DMS153 (cell line): ENCODE results near the gene PLSCR4.
"Not testable (repeated sequence)": the region's sequence is repeated elsewhere in the genome, so short reads cannot be mapped to it uniquely, and the experiment has no call there.

Experiments used
- DNase-seq: peaks from one replicate; lab custom pipeline; 2025; lab: John Stamatoyannopoulos, UW

The PLSCR4 gene

DNA sequence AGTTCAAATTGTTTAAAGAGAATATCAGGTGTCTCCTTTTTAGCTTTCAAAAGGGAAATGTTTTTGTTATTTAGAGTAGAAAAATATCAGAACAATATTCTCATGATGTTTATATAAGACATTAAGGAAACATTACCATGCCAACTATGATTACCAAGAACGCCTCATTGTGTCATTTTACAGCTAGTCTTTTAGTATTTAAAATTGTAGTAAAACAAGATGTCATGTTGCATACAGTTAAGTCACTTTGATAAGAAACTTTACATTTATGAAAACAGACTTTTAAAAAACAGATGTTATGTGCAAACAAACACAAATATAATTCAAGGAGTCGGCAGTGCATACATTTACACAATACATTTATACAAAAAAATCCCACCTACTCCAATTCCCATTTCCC, 4.4 kb downstream of the PLSCR4 start:
- no peak for DNase-seq

DNA sequence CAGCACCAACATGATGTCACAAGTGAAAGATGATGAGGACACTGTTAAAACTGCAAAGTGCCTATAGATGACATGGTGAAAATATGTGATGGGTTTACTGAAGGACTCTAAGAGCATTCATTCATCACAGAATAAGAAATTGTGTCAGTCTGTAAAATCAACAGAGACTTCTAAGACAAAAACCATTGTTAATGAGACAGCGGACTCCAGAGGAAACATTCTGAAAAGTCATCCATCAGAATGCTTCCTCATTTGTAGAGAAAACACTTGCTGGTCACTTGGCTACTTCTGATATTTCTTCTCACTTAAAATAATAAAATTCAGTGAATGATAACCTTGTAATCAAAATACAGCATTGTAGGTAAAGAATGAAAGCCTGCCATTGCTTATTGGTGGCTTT, 7.3 kb downstream of the PLSCR4 start:
- no peak for DNase-seq

DNA sequence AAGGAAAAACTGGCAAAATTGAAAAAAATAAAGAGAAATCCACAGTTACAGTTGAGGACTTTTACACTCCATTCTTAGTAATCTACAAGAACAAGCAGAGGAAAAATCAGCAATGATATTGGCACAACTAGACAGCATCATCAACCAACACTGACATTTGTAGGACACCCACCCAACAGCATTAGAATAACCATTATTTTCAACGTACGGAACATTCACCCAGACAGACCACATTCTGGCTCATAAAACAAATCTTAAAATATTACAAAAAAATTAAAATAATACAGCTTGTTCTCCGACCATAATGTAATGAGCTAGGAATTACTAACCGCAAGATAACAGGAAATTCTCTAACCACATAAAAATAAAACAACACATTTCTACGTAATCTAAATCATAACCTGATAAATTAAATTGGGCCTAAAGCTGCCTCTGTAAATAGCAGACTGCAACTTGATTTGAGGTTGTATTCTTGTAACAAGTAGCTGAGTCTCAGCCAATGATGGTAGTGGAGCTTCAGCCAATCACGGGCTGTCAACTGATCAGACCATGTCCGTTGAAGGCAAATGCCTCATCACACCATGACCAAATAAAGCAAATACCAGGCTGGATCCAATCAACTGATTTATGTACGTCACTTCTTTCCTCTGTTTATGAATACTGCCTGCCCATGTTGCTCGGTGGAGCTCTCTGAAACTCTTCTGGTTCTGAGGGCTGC, 9.2 kb downstream of the PLSCR4 start:
- no peak for DNase-seq

DNA sequence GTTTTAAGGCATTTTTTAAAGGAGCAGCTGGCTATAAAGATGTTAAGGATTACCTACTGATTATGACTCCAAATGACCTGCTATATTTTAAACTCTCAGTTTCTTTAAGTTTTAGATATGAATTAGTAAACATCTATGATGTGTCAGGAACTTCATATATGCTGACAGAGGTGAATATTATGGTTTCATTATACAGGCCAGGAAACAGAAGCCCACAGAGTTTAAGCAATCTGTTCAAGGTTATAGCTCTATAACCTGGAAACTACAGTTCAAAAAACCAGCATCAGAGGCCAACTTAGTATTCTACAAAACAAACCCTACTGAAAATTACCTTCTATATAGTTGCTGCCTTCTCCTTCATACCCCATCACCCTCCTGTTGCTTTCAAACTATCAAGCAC, 17.4 kb downstream of the PLSCR4 start:
- no peak for DNase-seq

DNA sequence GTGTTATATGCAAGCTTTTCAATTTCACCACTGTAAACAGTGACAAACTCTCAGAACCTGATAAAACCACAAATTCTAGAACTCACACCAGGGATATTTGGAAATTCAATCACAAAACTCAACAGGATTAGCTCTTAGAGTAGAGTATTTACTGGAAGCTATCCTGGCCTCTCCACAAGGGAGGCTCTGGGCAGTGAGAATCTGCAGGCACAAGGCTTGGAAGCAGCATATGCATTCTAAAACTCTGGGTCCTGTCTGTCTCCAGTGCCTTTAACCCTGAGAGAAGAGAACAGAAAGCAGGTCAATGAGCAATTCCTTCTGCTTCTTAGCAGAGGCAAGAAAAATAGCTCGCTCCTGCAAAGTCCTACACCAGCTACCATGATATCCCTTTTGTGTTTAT, 23.4 kb downstream of the PLSCR4 start:
- DNase-seq, result no peak

DNA sequence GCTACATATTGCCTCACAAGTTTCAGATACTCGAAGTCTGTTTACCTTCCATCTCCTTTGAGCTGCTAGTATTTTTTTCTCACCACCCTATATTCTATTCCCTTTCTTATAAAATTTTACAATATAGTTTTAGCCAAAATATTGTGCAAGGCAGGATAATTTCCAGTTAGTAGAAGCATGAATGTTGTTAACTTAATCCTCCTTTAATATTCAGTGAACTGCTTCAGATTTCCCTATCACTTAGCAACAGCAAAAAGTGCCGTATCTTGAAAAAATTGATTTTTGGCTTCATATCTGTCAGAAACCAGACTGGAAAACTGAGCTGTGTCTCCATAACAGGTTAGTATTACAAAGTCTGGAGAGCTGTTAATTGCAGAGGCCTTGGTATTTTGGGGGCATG, 24.0 kb downstream of the PLSCR4 start:
- no peak for DNase-seq

DNA sequence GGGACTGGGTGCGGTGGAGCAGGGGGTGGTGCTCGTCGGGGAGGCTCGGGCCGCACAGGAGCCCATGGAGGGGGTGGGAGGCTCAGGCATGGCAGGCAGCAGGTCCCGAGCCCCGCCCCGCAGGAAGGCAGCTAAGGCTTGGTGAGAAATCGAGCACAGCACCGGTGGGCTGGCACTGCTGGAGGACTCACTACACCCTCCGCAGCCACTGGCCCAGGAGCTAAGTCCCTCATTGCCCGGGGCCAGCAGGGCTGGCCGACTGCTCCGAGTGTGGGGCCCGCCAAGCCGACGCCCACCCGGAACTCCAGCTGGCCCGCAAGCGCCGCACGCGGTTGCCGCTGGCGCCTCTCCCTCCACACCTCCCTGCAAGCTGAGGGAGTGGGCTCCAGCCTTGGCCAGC, 25.4 kb downstream of the PLSCR4 start:
- not testable (repeated sequence) for DNase-seq

DNA sequence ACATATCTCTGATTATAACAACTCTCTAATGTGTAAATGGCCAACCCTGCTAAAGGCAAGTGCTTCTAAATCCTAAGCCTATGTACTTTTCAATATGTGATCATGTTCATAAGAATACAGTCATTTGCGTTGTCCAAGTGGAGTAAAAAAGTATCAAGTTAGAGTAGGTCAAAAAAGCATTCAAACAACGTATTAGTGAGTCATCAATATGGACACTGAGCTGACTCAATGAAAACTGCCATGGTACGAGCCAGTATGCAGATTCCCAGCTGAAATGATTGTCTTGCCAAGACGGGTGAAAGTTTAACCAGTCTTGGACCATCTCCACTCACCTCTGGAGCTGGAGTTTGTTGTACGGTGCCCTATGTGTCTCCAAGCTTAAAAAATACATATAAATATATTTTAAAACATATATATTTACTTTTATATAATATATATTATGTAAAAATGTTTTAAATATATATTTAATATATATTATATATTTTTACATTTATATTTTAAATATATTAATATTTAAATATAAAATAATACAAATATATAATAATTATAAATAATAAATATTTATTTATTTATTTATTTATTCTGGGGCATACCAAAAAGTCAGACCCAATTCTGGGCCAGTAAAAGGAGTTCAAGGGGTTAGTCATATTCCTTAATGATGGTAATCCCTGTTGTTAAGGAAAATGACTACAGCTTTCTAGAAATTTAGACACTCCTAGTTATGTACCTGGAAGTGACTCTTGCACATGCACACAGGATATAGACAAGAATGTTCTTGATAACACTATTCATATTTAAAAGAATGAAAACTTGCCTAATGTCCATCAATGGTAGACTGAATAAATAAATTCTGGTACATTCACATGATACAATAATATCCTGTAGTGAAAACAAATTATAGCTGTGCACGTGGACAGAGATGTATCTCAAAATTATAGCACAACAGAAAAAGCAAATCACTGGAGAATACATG, 27.2 kb downstream of the PLSCR4 start:
- no peak for DNase-seq

DNA sequence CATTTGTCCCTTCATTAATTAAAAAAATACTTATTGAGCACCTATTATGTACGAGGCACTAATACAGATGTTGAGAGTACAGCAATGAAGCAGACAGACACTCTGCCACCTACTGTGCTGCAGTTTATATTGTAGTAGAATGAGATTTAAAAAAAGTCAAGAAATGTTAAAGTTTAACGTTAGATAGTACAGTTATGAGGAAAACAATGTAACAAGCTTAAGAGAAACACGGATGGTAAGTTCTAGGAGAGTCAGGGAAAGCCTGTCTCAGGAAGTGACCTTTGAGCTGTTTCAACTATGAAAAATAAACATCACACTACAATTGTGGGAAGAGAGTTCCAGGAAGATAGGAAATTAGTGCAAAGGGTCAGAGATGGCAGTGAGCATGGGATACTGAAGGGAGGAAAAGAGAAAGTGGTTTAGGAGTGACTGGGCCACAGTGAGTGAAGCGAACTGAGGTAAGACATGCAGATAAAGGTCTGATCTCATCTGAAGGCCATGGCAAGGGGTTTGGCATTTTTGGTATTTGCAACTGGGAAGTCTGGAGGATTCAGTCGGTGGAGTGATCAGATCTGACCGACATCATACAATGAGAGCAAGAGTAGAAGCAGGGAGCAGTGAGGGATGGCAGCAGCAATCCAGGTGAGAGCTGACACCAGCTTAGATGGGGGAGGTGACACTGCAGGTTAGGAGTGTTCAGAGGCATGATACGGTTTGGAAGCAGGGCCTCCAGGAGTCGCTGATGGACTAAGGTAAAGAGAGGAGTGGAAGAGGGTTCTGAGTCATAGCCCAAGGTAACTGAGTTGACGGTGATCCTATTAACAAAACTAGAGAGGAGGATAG, 28.5 kb downstream of the PLSCR4 start:
- no peak for DNase-seq

DNA sequence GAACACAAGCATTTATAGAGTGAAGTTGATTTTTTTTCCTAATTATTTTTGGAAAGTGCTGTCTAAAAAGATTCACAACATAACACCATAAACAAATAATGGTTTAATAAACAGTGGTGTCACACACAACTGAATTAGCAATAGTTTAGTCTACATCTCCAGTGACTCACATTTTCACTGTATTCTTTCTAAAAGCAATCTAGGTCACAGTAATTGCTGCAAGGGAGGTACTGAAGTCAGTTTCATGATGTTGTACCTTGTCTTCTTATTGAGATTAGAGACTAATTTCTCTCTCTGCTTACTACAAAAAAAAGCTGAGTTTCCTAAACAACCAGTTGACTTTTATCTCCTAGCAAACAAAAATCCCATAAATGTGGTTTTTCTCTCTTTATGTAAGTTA, 29.6 kb downstream of the PLSCR4 start:
- no peak for DNase-seq

DNA sequence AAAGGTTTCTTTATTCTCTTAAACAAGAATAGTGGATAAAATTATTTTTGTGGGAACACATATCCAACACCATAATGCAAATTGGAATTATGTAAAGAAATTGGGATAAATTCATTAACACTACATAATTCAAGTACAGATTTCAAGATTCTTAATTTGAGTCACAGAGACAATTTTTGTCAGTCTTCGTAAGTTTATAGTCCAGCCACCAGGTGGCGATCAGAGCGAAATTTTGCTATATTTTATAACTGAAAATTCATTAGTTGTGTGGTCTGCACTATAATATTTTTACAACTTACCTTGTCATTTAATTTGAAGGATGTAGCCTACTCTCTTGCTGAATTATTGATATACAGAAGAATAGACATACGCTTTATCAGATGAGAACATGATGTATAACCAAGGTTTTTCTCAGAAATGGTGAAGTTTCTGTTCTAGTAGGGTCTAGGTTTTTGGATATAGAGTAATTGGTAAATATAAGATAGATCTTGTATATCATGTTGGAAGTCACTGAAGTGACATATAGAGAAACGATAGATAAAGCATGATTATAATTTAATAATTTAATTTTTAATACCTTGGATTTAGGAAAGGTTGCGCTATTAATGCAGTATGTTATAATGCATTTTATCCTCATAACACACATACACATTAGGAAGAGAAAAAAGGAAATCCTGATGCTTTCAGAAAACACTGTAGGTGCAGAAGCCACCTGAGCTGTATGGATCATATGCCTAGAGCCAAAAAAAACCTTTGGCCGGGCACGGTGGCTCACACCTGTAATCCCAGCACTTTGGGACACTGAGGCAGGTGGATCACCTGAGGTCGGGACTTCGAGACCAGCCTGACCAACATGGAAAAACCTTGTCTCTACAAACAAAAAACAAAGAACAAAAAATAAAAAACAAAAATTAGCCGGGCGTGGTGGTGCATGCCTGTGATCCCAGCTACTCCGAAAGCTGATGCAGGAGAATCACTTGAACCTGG, 31.7 kb downstream of the PLSCR4 start:
- no peak for DNase-seq

DNA sequence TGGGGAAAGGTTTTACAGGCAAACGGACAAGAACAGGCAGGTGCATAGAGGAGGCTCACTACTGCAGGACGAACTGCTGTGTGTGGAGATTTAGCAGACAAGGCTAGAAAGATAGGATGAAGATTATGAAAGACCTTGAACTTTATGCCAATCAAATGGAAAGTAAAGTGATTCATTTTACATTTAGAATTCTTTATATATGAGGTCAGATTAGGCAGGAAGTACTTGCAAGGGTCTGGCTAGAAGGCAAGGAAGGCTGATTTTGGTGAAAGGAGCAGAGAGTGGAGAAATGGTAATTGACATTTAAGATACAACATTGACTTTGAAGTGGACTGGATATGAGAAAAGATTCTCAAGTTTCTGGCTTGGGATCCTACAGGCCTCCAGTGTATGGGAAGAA, 33.6 kb downstream of the PLSCR4 start:
- no peak for DNase-seq

DNA sequence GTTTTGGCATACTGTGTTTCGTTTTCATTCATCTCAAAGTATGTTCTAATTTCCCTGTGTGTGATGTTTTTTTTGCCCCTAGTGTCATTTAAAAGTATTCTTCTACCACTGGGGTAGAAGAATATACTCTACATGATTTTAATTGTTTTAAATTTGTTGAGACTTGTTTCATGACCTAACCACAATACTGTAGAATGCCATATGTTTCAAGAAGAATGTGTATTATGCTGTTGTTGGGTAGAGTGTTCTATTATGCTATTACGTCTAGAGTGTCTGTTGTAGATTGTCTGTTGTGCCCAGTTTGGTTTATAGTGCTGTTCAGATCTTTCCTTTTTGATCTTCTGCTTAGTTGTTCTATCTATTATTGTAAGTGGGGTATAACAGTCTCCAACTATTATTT, 36.4 kb downstream of the PLSCR4 start:
- no peak for DNase-seq

DNA sequence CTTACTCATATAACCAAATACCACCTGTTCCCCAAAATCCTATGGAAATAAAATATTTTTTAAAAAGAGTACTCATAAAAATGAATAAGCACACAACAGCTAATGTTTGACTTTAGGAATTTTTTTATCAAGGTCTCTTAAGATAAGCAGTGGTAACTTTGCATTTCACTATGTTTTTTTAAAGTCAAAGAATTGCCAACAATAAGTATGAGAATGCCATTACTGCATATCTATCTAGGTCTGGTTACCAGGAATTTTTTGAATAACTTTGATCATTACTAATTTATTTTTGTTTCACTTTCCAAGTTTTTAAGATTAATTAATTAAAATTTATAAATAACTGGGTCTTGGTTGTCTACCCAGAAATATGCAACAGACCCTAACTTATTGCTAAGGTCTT, 41.5 kb downstream of the PLSCR4 start:
- no peak for DNase-seq

DNA sequence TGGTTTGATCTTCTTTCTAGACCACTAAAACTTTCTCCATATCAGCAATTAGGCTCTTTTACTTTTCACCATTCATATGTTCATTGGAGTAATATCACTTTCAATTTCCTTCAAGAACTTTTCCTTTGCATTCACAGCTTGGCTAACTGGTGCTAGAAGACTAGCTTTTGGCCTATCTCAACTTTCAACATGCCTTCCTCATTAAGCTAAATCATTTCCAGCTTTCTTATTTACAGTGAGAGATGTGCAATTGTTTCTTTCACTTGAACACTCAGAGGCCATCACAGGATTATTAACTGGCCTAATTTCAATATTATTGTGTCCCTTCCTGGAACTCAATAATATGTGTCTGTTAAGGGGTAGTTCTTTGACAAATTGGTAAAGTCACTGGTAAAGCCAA, 47.1 kb downstream of the PLSCR4 start:
- no peak for DNase-seq

DNA sequence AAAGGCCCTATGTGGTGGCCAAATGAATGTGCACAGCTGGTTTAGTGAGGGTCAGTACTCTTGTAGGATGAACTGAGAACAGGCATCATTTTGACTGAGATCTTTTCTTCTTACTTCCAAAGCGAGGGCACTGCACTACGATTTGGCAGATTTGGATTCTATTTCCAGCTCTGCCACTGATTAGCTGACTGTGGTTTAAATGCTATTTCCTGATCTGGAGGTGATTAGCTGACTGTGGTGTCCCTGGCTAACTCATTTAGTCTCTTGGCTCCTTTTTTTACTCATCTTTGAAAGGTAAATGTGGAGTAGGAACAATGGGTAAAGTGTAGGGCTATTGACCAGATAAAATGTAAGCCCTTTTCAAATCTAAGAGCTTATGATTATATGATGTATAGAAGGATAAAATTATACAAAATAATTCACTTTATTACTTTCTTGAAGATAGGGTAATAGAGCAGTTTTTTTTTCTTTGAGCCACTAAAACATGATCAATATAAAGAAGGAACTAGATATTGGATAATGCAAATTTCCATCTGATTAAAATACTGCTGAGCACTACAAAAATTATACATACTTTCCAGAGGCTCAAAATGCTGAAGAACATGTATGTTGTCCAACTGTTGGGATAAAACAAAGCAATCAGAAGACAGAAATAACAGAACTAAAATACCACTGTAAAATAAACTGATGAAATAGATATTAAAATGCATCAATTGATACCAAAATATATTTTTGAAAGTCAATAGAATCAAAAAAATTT, 50.3 kb downstream of the PLSCR4 start:
- DNase-seq, result no peak

DNA sequence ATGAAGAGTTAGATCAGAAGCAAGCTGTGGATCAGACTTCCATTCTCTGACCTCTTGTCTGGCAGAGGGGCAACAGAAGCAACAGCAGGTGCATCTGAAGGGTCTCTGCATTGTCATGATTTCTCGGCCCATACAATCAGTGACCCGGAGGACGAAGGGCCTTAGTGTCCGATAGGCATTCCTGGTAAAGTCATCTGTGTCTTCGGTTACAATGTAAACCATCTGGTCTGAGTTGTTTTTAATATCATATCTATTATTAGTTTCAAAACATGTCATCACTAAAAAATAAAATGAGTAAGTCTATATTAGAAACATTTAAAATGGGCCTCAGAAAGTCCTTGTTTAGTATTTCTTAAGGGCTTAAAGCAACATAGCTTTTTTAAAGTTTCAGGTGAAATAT, 51.1 kb downstream of the PLSCR4 start:
- DNase-seq, result no peak

DNA sequence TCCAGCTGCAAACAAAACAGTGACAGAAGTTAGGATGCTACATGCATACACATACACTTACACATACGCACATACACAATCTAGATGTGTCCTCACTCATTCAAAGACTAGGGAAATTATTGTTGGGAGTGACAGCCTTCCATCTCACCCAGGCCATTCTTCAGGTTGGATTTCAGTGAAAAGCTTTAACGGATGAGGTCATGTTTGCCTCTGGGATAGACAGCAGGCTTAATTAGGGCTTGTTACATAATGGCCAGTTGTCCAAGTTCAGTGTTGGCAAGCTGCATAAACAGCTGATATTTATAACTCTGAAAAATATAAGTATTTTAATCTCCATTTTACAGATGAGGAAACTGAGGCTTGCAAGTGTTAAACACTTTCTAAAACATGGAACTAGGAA, 54.1 kb downstream of the PLSCR4 start:
- no peak for DNase-seq

DNA sequence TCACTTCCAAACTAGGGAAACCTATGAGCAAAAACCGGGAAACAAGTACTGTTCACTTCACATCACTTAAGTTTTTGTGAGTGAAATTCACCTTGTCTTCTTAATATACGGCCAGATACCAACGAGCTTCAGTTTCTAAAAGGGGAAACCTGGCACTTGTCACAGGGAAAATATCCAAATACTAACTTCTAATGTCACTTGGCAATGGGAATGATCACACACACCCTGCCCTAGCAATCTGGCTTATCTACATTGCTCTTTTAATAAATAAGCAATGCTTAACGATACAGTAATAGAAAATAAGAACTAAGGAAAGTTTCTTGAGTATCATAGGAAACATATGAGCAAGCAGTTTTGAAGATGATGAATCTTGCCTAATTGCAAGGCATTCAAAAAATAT, 55.3 kb downstream of the PLSCR4 start:
- no peak for DNase-seq

DNA sequence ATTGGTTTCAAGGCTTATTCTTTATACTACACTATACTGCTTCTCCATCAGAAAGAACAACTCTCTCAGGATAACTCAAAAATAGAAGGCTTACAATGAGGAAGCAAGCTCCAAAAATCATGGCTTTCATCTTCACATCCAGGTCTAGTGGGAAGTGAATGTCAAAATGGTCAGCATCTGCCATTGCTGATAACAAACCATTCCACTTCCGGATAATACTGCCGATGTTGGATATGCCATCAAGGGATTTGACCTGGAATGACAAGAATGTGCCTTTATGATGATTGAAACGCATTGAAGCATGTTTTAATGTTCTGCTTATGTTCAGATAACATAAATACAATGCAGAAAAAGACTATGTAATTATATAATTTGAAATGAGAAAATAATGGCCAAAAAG, 55.9 kb downstream of the PLSCR4 start:
- no peak for DNase-seq

DNA sequence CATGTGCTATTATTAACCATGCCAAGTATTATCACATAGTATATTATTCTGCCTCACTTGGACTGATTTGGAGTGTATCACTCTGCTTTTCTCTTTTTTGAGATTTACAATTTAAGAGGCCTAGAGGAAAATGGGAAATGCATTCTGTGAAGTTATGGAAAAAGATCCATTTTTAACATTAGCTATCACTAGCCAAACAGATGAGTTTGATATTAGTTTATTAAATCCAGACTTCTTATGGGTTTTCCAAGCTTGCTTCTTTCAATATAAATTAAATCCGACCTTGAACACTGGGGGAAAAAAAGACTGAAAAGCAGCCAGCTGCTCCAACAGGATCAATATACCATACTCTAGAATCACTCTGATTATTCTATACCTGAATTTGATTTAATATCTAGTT, 59.9 kb downstream of the PLSCR4 start:
- no peak for DNase-seq
